Ishikawa (cell line): Measurements from ENCODE around the gene TRIM56.

ENCODE experiments used
- CEBPB ChIP-seq: IDR thresholded peaks from 2 replicates; pipeline ENCODE4 v1.6.1; 2012
- CREB1 ChIP-seq: IDR thresholded peaks from 2 replicates; pipeline ENCODE4 v1.6.1; 2012; ENCODE audit warnings: low read depth
- EGR1 ChIP-seq: IDR thresholded peaks from 2 replicates; pipeline ENCODE4 v1.6.1; 2012
- EP300 ChIP-seq: IDR thresholded peaks from 2 replicates; pipeline ENCODE4 v1.6.1; 2012; ENCODE audit warnings: borderline replicate concordance
- FOXM1 ChIP-seq: IDR thresholded peaks from 2 replicates; pipeline ENCODE4 v1.6.1; 2012; ENCODE audit warnings: low read depth, borderline replicate concordance
- MAX ChIP-seq: IDR thresholded peaks from 2 replicates; pipeline ENCODE4 v1.6.1; 2012
- NFIC ChIP-seq: IDR thresholded peaks from 2 replicates; pipeline ENCODE4 v1.6.1; 2012
- RAD21 ChIP-seq: IDR thresholded peaks from 2 replicates; pipeline ENCODE4 v1.6.1; 2012; ENCODE audit warnings: low read depth
- REST ChIP-seq: IDR thresholded peaks from 2 replicates; pipeline ENCODE4 v1.6.1; 2012; ENCODE audit warnings: low read depth, mild to moderate bottlenecking
- TAF1 ChIP-seq: IDR thresholded peaks from 2 replicates; pipeline ENCODE4 v1.6.1; 2012; ENCODE audit warnings: low read depth, mild to moderate bottlenecking
- TCF12 ChIP-seq: IDR thresholded peaks from 2 replicates; pipeline ENCODE4 v1.6.1; 2012; ENCODE audit warnings: low read depth
- TEAD4 ChIP-seq: IDR thresholded peaks from 2 replicates; pipeline ENCODE4 v1.6.1; 2012
- YY1 ChIP-seq: IDR thresholded peaks from 2 replicates; pipeline ENCODE4 v1.6.1; 2012; ENCODE audit warnings: low read depth
- ZBTB7A ChIP-seq: IDR thresholded peaks from 2 replicates; pipeline ENCODE4 v1.6.1; 2012; ENCODE audit warnings: low read depth
- TF ChIP-seq, protein P1 (sequence below): IDR thresholded peaks from 2 replicates; pipeline ENCODE4 v1.6.1; 2012

TRIM56 gene

DNA sequence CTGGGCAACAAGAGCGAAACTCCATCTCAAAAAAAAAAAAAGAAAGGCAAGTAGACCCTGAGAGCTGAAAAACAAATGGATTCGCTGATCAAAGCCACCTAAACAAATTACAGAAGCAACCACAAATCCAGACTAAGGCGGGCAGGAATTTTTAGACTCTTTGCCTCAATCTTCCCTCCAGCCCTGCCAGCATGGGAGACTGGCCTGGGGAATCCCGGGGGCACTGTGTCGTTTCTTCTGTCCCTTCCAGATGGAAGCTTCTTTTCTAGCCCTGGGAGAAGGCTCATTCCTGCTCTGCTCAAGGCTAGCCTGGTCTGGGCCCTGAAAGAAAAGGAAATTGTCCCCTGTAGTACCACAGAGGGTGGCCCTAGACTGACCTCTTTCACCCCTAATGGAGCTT lies 26.0 kb downstream of the TRIM56 start:
- TF ChIP-seq MAX (no peak), NFIC (no peak), RAD21 (no peak), EGR1 (no peak), TEAD4 (no peak), REST (no peak), CREB1 (no peak), EP300 (no peak), CEBPB (no peak), FOXM1 (no peak), ZBTB7A (no peak), TCF12 (no peak), TAF1 (no peak), YY1 (no peak)
- TF ChIP-seq, protein P1, sequence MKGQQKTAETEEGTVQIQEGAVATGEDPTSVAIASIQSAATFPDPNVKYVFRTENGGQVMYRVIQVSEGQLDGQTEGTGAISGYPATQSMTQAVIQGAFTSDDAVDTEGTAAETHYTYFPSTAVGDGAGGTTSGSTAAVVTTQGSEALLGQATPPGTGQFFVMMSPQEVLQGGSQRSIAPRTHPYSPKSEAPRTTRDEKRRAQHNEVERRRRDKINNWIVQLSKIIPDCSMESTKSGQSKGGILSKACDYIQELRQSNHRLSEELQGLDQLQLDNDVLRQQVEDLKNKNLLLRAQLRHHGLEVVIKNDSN: no peak

GRCh38 chr7:101112233-101112632 lies 27.0 kb downstream of the TRIM56 start:
- TF ChIP-seq CREB1 (no peak), ZBTB7A (no peak), EGR1 (no peak), REST (no peak), TAF1 (no peak), YY1 (no peak), CEBPB (no peak), MAX (no peak), RAD21 (no peak), EP300 (no peak), FOXM1 (no peak), TEAD4 (no peak)
- TF ChIP-seq, protein P1: no peak

- TF ChIP-seq CEBPB (no peak), MAX (no peak), CREB1 (no peak), TEAD4 (no peak), REST (no peak), YY1 (no peak), ZBTB7A (no peak), EGR1 (no peak), NFIC (no peak), TCF12 (no peak), TAF1 (no peak), EP300 (no peak)
- TF ChIP-seq, protein P1: no peak
These were observed 28.6 kb downstream of the TRIM56 start for GRCh38 chr7:101113836-101114235.

DNA sequence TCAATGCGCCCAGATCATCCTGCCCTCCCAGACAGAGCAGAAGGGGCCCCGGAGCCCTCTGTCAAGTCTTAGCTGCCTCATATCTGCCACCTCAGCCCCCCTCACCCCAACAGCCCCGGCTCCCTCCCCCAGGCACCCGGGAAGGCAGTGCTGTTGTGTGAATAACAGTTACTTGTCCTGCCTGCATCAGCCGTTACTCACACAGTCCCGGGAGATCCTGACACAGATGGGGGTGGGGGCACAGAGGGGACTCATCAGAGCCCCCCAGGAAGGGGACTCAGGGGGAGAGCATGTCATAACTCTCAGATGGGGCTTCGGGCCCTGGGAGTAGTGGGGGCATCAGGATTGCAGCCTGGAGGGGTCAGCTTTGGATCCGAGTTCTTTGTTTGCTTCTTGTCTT lies 29.2 kb downstream of the TRIM56 start:
- TF ChIP-seq NFIC (no peak), MAX (no peak), EGR1 (no peak), REST (no peak), RAD21 (no peak), TAF1 (no peak)
